ENCODE measurements around the gene FAR2. TPM values are rescaled to one million over a fixed set of nuclear protein-coding genes. Genes with fewer than 3 reads are reported as not detected.

Gene FAR2
- total and polyA plus RNA-seq, 12 donors: 1.4 to 6.7 (median 2.6) TPM

- 90 to 92% methylated on average over 3 of the region's 3 CpGs for WGBS, 2 donors
- H3K4me1 ChIP-seq: peaks cover 0 to 21% (median 11%) of the 10 kb centered on the region in 9 donors
- intact Hi-C loops (cut with DNase I): no loop called here
- H3K4me3 ChIP-seq: no peak overlapping the region
- ATAC-seq (no peak), DNase-seq (no peak)
- H3K27ac ChIP-seq: no peak overlapping the region
- H3K36me3 ChIP-seq: peaks cover 0 to 29% (median 0%) of the 10 kb centered on the region in 9 donors
- no peak for TF ChIP-seq CTCF (IDR thresholded peaks at IDR 0.05)
- H3K27me3 ChIP-seq: no peaks in the 10 kb centered on the region
- H3K9me3 ChIP-seq: no peaks in the 10 kb centered on the region
Measured at GRCh38 chr12:29322157-29322556, 173.1 kb downstream of the FAR2 start.

- no peak overlapping the region for H3K4me3 ChIP-seq
- no peaks in the 10 kb centered on the region for H3K4me1 ChIP-seq
- peaks cover 0 to 24% (median 0%) of the 10 kb centered on the region in 9 donors for H3K36me3 ChIP-seq
- TF ChIP-seq CTCF (IDR thresholded peaks at IDR 0.05): no peak
- no peaks in the 10 kb centered on the region for H3K9me3 ChIP-seq
- DNase-seq (no peak), ATAC-seq (no peak)
- no peaks in the 10 kb centered on the region for H3K27me3 ChIP-seq
- WGBS, 2 donors: 98 to 99% methylated on average over 1 of the region's 1 CpG
- H3K27ac ChIP-seq: no peak overlapping the region
- intact Hi-C loops (cut with DNase I): no loop called here
Measured at GRCh38 chr12:29329411-29329810, 180.3 kb downstream of the FAR2 start.

GRCh38 chr12:29333178-29333577 is 184.1 kb downstream of the FAR2 start:
- DNase-seq (no peak), ATAC-seq (no peak)
- 0% methylated on average over 1 of the region's 1 CpG for whole genome bisulfite sequencing, 2 donors
- Histone ChIP-seq H3K36me3 (peaks cover 0 to 50% (median 0%) of the 10 kb centered on the region in 9 donors), H3K4me1 (no peaks in the 10 kb centered on the region), H3K27me3 (no peaks in the 10 kb centered on the region), H3K4me3 (no peak overlapping the region), H3K27ac (no peak overlapping the region), H3K9me3 (no peaks in the 10 kb centered on the region)
- intact Hi-C loops (cut with DNase I): no loop called here
- no peak for TF ChIP-seq CTCF (IDR thresholded peaks at IDR 0.05)

GRCh38 chr12:29334937-29335336 is 185.9 kb downstream of the FAR2 start:
- Histone ChIP-seq H3K27me3 (no peaks in the 10 kb centered on the region), H3K36me3 (peaks cover 0 to 66% (median 0%) of the 10 kb centered on the region in 9 donors), H3K9me3 (no peaks in the 10 kb centered on the region), H3K27ac (no peak overlapping the region), H3K4me3 (no peak overlapping the region), H3K4me1 (no peaks in the 10 kb centered on the region)
- no peak for ATAC-seq
- DNase-seq: no peak
- 95 to 99% methylated on average over 2 of the region's 2 CpGs for WGBS, 2 donors
- intact Hi-C loops (cut with DNase I): no loop called here
- TF ChIP-seq CTCF (IDR thresholded peaks at IDR 0.05): no peak
